ENCODE results near the gene SART3. TPM values are rescaled to one million over a fixed set of nuclear protein-coding genes. Genes with fewer than 3 reads are reported as not detected.
A peak's percentile ranks its signal among the peaks of the same experiment; 100 is the strongest.
"Not testable (repeated sequence)": the region's sequence is repeated elsewhere in the genome, so short reads cannot be mapped to it uniquely, and the experiment has no call there.

SART3 gene
- total RNA-seq, 2 donors from 2014 or later: 33.4 to 44.4 TPM

GRCh38 chr12:108575199-108575912, 14.4 kb upstream of the SART3 start:
- Histone ChIP-seq H3K4me3 (no peak overlapping the region), H3K27ac (no peak overlapping the region)
- DNase-seq (ENCODE audit: low spot score): no peak

GRCh38 chr12:108574276-108574675, 13.3 kb upstream of the SART3 start:
- not testable (repeated sequence) for H3K27me3 ChIP-seq; H3K9me3 ChIP-seq; H3K27ac ChIP-seq; DNase-seq (ENCODE audit: low spot score); H3K4me3 ChIP-seq; H3K36me3 ChIP-seq
- peaks cover 0 to 19% of the 10 kb centered on the region in 2 donors for H3K4me1 ChIP-seq

More at GRCh38 chr12:108575199-108575912, 14.4 kb upstream of the SART3 start:
- Histone ChIP-seq H3K9me3 (no peaks in the 10 kb centered on the region), H3K36me3 (no peaks in the 10 kb centered on the region), H3K27me3 (no peaks in the 10 kb centered on the region), H3K4me1 (peaks cover 0 to 23% of the 10 kb centered on the region in 2 donors)
- no peak for TF ChIP-seq CTCF (IDR thresholded peaks at IDR 0.05)

GRCh38 chr12:108573317-108573716, 12.3 kb upstream of the SART3 start:
- Histone ChIP-seq H3K27me3 (no peaks in the 10 kb centered on the region), H3K9me3 (no peaks in the 10 kb centered on the region), H3K36me3 (peaks cover 17% of the 10 kb centered on the region), H3K4me3 (no peak overlapping the region), H3K27ac (no peak overlapping the region), H3K4me1 (peaks cover 0 to 19% of the 10 kb centered on the region in 2 donors)
- TF ChIP-seq CTCF (IDR thresholded peaks at IDR 0.05): no peak
- no peak for DNase-seq (ENCODE audit: low spot score)

GRCh38 chr12:108572166-108572790, 11.3 kb upstream of the SART3 start:
- H3K27ac ChIP-seq: no peak overlapping the region
- no peak overlapping the region for H3K4me3 ChIP-seq
- peaks cover 27% of the 10 kb centered on the region for H3K36me3 ChIP-seq
- no peak for DNase-seq (ENCODE audit: low spot score)
- no peak for TF ChIP-seq CTCF (IDR thresholded peaks at IDR 0.05)
- H3K27me3 ChIP-seq: no peaks in the 10 kb centered on the region
- no peaks in the 10 kb centered on the region for H3K9me3 ChIP-seq
- H3K4me1 ChIP-seq: peaks cover 0 to 23% of the 10 kb centered on the region in 2 donors

- Histone ChIP-seq H3K27ac (no peak overlapping the region), H3K9me3 (no peaks in the 10 kb centered on the region), H3K27me3 (no peaks in the 10 kb centered on the region), H3K36me3 (peaks cover 32% of the 10 kb centered on the region), H3K4me3 (no peak overlapping the region), H3K4me1 (peaks cover 0 to 19% of the 10 kb centered on the region in 2 donors)
- DNase-seq (ENCODE audit: low spot score): peak; percentile 40
- no peak for TF ChIP-seq CTCF (IDR thresholded peaks at IDR 0.05)
Observed at GRCh38 chr12:108571609-108572165, 10.7 kb upstream of the SART3 start.

Data from right atrium auricular region (tissue), 2 donors.